Measurements from ENCODE around the gene CIT. TPM values are rescaled to one million over a fixed set of nuclear protein-coding genes. Genes with fewer than 3 reads are reported as not detected.

The CIT gene
- total RNA-seq, 1 donor from 2014 or later, result 29.3 TPM

DNA sequence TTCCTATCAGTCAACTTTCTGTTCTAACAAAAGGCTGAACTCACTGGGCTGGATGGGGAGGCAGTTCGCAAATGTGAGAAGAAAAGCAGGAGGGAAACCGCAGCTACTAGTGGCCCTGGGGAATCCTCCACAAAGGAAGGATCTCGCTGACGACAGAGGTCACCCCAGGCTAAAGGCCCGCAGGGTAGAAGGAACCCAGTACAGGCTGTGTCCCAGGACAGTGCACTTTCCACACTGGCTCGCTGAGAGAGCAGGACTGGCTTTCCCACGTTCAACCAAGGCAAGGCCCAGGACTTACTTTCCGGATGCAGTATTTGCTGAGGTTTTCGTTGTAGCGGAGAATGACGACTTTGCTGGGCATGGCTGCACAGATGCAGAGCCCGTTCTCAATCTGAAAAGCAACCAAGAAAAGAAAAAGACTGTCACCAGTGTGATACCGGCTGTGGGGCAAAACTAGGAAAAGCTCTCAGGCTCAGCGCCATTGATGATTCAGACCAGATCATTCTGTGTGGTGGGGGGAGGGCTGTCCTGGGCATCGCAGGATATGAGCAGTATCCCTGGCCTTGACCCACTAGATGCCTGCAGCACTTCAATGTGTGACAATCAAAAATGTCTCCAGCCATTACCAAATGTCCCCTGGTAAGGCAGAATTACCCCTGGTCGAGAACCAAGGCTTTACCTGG lies 172.9 kb downstream of the CIT start:
- DNase-seq (ENCODE audit: low spot score in 2 of 2, unreplicated experiment in 2 of 2), result no peak
- Mint-ChIP-seq H3K9me3 (no peaks in the 10 kb centered on the region), H3K36me3 (peaks cover 20% of the 10 kb centered on the region), H3K27ac (no peak overlapping the region), H3K4me3 (no peak overlapping the region), H3K4me1 (no peaks in the 10 kb centered on the region), H3K27me3 (ENCODE audit: low read depth) (no peaks in the 10 kb centered on the region)
- TF ChIP-seq, protein P1, sequence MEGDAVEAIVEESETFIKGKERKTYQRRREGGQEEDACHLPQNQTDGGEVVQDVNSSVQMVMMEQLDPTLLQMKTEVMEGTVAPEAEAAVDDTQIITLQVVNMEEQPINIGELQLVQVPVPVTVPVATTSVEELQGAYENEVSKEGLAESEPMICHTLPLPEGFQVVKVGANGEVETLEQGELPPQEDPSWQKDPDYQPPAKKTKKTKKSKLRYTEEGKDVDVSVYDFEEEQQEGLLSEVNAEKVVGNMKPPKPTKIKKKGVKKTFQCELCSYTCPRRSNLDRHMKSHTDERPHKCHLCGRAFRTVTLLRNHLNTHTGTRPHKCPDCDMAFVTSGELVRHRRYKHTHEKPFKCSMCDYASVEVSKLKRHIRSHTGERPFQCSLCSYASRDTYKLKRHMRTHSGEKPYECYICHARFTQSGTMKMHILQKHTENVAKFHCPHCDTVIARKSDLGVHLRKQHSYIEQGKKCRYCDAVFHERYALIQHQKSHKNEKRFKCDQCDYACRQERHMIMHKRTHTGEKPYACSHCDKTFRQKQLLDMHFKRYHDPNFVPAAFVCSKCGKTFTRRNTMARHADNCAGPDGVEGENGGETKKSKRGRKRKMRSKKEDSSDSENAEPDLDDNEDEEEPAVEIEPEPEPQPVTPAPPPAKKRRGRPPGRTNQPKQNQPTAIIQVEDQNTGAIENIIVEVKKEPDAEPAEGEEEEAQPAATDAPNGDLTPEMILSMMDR (IDR thresholded peaks at IDR 0.05; ENCODE audit: unreplicated experiment), result no peak

DNA sequence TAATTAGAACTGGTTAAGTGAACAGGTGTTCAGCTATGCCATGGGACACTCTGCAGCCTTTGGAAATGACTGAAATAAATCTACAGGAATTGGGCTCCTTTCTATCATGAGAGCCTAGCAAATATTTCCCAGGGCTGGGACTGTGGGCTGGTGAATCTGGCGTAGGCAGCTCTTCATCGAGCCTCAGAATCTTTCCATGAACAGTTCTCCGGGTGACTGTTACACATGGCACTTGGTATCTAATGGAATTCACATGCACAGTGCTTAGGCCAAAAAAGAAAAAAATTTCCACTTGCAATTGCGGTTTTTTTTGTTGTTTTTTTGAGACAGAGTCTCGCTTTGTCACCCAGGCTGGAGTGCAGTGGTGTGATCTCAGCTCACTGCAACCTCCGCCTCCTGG lies 177.0 kb downstream of the CIT start:
- Mint-ChIP-seq H3K27ac (no peak overlapping the region), H3K4me3 (no peak overlapping the region), H3K27me3 (ENCODE audit: low read depth) (no peaks in the 10 kb centered on the region), H3K36me3 (peaks cover 5% of the 10 kb centered on the region), H3K4me1 (no peaks in the 10 kb centered on the region), H3K9me3 (no peaks in the 10 kb centered on the region)
- DNase-seq (ENCODE audit: low spot score in 2 of 2, unreplicated experiment in 2 of 2), result no peak
- TF ChIP-seq, protein P1 (IDR thresholded peaks at IDR 0.05; ENCODE audit: unreplicated experiment), result no peak

DNA sequence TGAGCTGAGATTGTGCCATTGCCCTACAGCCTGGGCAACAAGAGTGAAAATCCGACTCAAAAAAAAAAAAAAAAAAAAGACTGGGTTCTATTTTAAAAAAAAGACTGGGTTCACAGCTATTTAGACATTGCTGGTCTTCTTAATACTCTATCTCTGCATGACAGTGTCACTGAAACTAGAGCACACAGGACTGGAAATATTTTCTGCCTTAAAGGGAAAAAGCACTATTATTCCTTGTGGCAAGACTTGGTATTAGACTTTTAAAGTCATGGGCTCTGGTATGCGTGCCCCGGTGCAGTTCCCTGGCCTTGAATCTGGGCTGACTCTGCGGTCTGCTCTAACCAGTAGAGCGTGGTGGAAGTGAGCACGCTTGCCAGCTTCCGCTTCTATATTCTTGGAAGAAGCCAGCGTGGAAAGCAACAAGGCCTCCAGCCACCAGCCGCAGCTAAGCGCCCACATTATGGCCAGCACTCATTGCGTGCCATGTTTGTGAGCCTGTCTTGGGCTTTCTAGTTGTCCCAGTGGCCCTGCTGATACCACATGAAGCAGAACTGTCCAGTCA lies 177.8 kb downstream of the CIT start:
- TF ChIP-seq, protein P1 (IDR thresholded peaks at IDR 0.05; ENCODE audit: unreplicated experiment), result no peak
- H3K9me3 Mint-ChIP-seq, result no peaks in the 10 kb centered on the region
- H3K36me3 Mint-ChIP-seq, result peaks cover 5% of the 10 kb centered on the region
- H3K27ac Mint-ChIP-seq, result no peak overlapping the region
- no peak overlapping the region for H3K4me3 Mint-ChIP-seq
- no peaks in the 10 kb centered on the region for H3K4me1 Mint-ChIP-seq
- H3K27me3 Mint-ChIP-seq (ENCODE audit: low read depth), result no peaks in the 10 kb centered on the region
- no peak for DNase-seq (ENCODE audit: low spot score in 2 of 2, unreplicated experiment in 2 of 2)

DNA sequence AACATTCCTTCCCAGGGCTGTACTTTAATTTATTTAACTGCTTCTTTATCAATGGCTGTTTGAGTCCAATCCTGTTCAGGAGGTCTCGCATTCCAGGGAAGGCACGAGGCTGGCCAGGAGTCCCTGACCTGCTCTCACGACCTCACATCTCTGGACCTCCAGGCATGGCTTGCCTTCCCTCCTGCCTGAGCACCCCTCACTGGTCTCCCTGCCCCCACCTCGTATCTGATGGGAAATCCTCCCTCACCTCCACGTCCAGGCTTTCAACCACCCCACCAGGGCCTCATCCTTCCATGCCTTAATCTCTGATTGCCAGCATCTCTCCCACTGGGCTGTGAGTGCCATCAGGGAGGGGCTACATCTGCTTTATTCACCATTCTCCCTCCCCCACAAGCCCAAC lies 180.2 kb downstream of the CIT start:
- Mint-ChIP-seq H3K27ac (no peak overlapping the region), H3K4me1 (peaks cover 18% of the 10 kb centered on the region), H3K27me3 (ENCODE audit: low read depth) (no peaks in the 10 kb centered on the region), H3K4me3 (no peak overlapping the region), H3K9me3 (no peaks in the 10 kb centered on the region), H3K36me3 (peaks cover 5% of the 10 kb centered on the region)
- TF ChIP-seq, protein P1 (IDR thresholded peaks at IDR 0.05; ENCODE audit: unreplicated experiment), result no peak
- no peak for DNase-seq (ENCODE audit: low spot score in 2 of 2, unreplicated experiment in 2 of 2)

DNA sequence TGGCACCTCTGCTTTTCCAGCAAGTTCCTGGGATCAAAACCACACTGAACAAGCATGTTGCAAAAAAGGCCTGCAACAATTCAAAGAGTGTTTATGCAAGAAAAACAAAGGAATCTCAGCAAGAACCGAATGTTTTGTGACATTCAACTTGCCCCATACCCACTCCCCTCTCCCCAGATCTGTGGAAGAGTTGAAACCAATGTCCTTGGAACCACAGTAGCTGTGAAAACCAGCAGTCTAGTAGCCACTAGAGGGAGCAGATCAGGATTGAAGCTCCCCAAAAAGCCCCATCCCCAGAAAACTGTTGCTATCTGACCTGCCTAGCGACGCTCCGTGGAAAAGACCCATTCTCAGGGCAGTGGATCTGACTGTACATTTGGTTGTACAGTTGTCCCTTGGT lies 182.1 kb downstream of the CIT start:
- TF ChIP-seq, protein P1 (IDR thresholded peaks at IDR 0.05; ENCODE audit: unreplicated experiment), result no peak
- Mint-ChIP-seq H3K9me3 (no peaks in the 10 kb centered on the region), H3K36me3 (peaks cover 5% of the 10 kb centered on the region), H3K4me3 (no peak overlapping the region), H3K27me3 (ENCODE audit: low read depth) (no peaks in the 10 kb centered on the region), H3K4me1 (peaks cover 18% of the 10 kb centered on the region), H3K27ac (no peak overlapping the region)
- no peak for DNase-seq (ENCODE audit: low spot score in 2 of 2, unreplicated experiment in 2 of 2)

Data from mesothelial cell of epicardium (in vitro differentiated cells).